ENCODE data around the gene ITGA2. TPM values are rescaled to one million over a fixed set of nuclear protein-coding genes. Genes with fewer than 3 reads are reported as not detected.

The ITGA2 gene
- total RNA-seq: 10 to 100 TPM; 17.6 to 37.0 TPM

GRCh38 chr5:52989025-52989780 lies at the start of gene ITGA2:
Gene ITGA2 (plus strand): TSS chr5:52989352. CDS start chr5:52989469, 117 bp downstream.
- H3K4me3 Mint-ChIP-seq: peak within 1 kb of the TSS; percentile 81
- H3K9me3 Mint-ChIP-seq (ENCODE audit: low read depth): no peaks in the 10 kb centered on the region
- H3K27me3 Mint-ChIP-seq: peaks cover 18% of the 10 kb centered on the region
- H3K36me3 Mint-ChIP-seq: peaks cover 29% of the 10 kb centered on the region
- peaks cover 58% of the 10 kb centered on the region for H3K4me1 Mint-ChIP-seq
- DNase-seq: peak; percentile 68
- peak within 1 kb of the TSS; percentile 67 for H3K27ac Mint-ChIP-seq
- ATAC-seq: peak; percentile 81
- CTCF ChIA-PET: interaction anchor here (0.7 to 4.0 kb wide), 11 partner anchors 26 to 202 kb away, joined by 3 to 28 read pairs (median 5); partner anchors contain the start of genes ITGA1 and PELO

- CTCF ChIA-PET: interaction anchor here (1.0 to 2.5 kb wide), 3 partner anchors 20 to 252 kb away, joined by 3 to 8 read pairs (median 6); partner anchors contain the start of gene MOCS2
- peak; percentile 48 for ATAC-seq
- no peaks in the 10 kb centered on the region for H3K27me3 Mint-ChIP-seq
- no peaks in the 10 kb centered on the region for H3K36me3 Mint-ChIP-seq
- H3K4me3 Mint-ChIP-seq: no peak overlapping the region
- peaks cover 20% of the 10 kb centered on the region for H3K4me1 Mint-ChIP-seq
- no peak for DNase-seq
- H3K27ac Mint-ChIP-seq: no peak overlapping the region
- no peaks in the 10 kb centered on the region for H3K9me3 Mint-ChIP-seq (ENCODE audit: low read depth)
Observed at GRCh38 chr5:52943285-52943684, 45.9 kb upstream of the ITGA2 start.

GRCh38 chr5:52943808-52944207 lies 45.3 kb upstream of the ITGA2 start:
- no peak overlapping the region for H3K4me3 Mint-ChIP-seq

GRCh38 chr5:52945040-52945439 lies 44.1 kb upstream of the ITGA2 start:
- no peaks in the 10 kb centered on the region for H3K27me3 Mint-ChIP-seq
- no peaks in the 10 kb centered on the region for H3K36me3 Mint-ChIP-seq
- CTCF ChIA-PET: interaction anchor here (0.8 to 2.5 kb wide), 6 partner anchors 8 to 164 kb away, joined by 3 to 16 read pairs (median 4); partner anchors contain the start of gene MOCS2
- H3K27ac Mint-ChIP-seq: peak overlapping the region; percentile 67
- peaks cover 31% of the 10 kb centered on the region for H3K4me1 Mint-ChIP-seq
- H3K9me3 Mint-ChIP-seq (ENCODE audit: low read depth): no peaks in the 10 kb centered on the region
- H3K4me3 Mint-ChIP-seq: peak overlapping the region; percentile 67
- no peak for ATAC-seq
- DNase-seq: no peak

More at GRCh38 chr5:52943808-52944207, 45.3 kb upstream of the ITGA2 start:
- Mint-ChIP-seq H3K27me3 (no peaks in the 10 kb centered on the region), H3K4me1 (peaks cover 25% of the 10 kb centered on the region), H3K9me3 (ENCODE audit: low read depth) (no peaks in the 10 kb centered on the region), H3K27ac (no peak overlapping the region), H3K36me3 (no peaks in the 10 kb centered on the region)
- CTCF ChIA-PET: interaction anchor here (1.0 to 2.5 kb wide), 5 partner anchors 20 to 253 kb away, joined by 3 to 16 read pairs (median 6); partner anchors contain the start of gene MOCS2
- ATAC-seq: no peak
- DNase-seq: no peak

- no peaks in the 10 kb centered on the region for H3K27me3 Mint-ChIP-seq
- peaks cover 35% of the 10 kb centered on the region for H3K4me1 Mint-ChIP-seq
- ATAC-seq (no peak), DNase-seq (no peak)
- CTCF ChIA-PET: interaction anchor here (1.3 to 5.0 kb wide), 8 partner anchors 77 to 162 kb away, joined by 3 to 79 read pairs (median 12); partner anchors contain the start of gene MOCS2
- no peaks in the 10 kb centered on the region for H3K9me3 Mint-ChIP-seq (ENCODE audit: low read depth)
- H3K36me3 Mint-ChIP-seq: no peaks in the 10 kb centered on the region
- H3K4me3 Mint-ChIP-seq: no peak overlapping the region
- no peak overlapping the region for H3K27ac Mint-ChIP-seq
Observed at GRCh38 chr5:52947208-52947607, 41.9 kb upstream of the ITGA2 start.

GRCh38 chr5:52947851-52948250 lies 41.3 kb upstream of the ITGA2 start:
- Mint-ChIP-seq H3K9me3 (ENCODE audit: low read depth) (no peaks in the 10 kb centered on the region), H3K36me3 (peaks cover 1% of the 10 kb centered on the region), H3K27ac (no peak overlapping the region), H3K4me3 (no peak overlapping the region), H3K4me1 (peaks cover 35% of the 10 kb centered on the region), H3K27me3 (no peaks in the 10 kb centered on the region)
- ATAC-seq (no peak), DNase-seq (no peak)
- CTCF ChIA-PET: interaction anchor here (0.6 to 5.0 kb wide), 28 partner anchors 10 to 343 kb away, joined by 3 to 79 read pairs (median 6); partner anchors contain the start of genes ITGA2 and MOCS2

GRCh38 chr5:52948418-52949076 lies 40.6 kb upstream of the ITGA2 start:
- CTCF ChIA-PET: interaction anchor here (0.6 to 5.0 kb wide), 39 partner anchors 8 to 342 kb away, joined by 3 to 79 read pairs (median 5); partner anchors contain the start of genes ITGA2 and MOCS2

GRCh38 chr5:52950686-52951085 lies 38.5 kb upstream of the ITGA2 start:
- DNase-seq: no peak
- CTCF ChIA-PET: interaction anchor here (1.2 to 5.0 kb wide), 7 partner anchors 32 to 159 kb away, joined by 3 to 79 read pairs (median 18); partner anchors contain the start of gene MOCS2

More at GRCh38 chr5:52948418-52949076, 40.6 kb upstream of the ITGA2 start:
- ATAC-seq: peak; percentile 99
- Mint-ChIP-seq H3K27ac (peak overlapping the region; percentile 74), H3K27me3 (no peaks in the 10 kb centered on the region), H3K9me3 (ENCODE audit: low read depth) (no peaks in the 10 kb centered on the region), H3K36me3 (peaks cover 1% of the 10 kb centered on the region), H3K4me1 (peaks cover 35% of the 10 kb centered on the region), H3K4me3 (no peak overlapping the region)
- DNase-seq: peak; percentile 84

GRCh38 chr5:52952483-52952882 lies 36.7 kb upstream of the ITGA2 start:
- peaks cover 18% of the 10 kb centered on the region for H3K4me1 Mint-ChIP-seq
- no peak for DNase-seq
- H3K9me3 Mint-ChIP-seq (ENCODE audit: low read depth): no peaks in the 10 kb centered on the region
- no peaks in the 10 kb centered on the region for H3K27me3 Mint-ChIP-seq
- CTCF ChIA-PET: interaction anchor here (1.0 to 2.3 kb wide), 2 partner anchors 84 to 166 kb away, joined by 3 to 6 read pairs; no protein-coding TSS in a partner anchor
- H3K27ac Mint-ChIP-seq: no peak overlapping the region
- ATAC-seq: no peak
- H3K36me3 Mint-ChIP-seq: peaks cover 1% of the 10 kb centered on the region
- no peak overlapping the region for H3K4me3 Mint-ChIP-seq

More at GRCh38 chr5:52950686-52951085, 38.5 kb upstream of the ITGA2 start:
- no peak overlapping the region for H3K27ac Mint-ChIP-seq
- H3K36me3 Mint-ChIP-seq: peaks cover 1% of the 10 kb centered on the region
- ATAC-seq: no peak
- H3K9me3 Mint-ChIP-seq (ENCODE audit: low read depth): no peaks in the 10 kb centered on the region
- no peaks in the 10 kb centered on the region for H3K27me3 Mint-ChIP-seq
- peaks cover 27% of the 10 kb centered on the region for H3K4me1 Mint-ChIP-seq
- no peak overlapping the region for H3K4me3 Mint-ChIP-seq

- no peaks in the 10 kb centered on the region for H3K4me1 Mint-ChIP-seq
- DNase-seq (no peak), ATAC-seq (no peak)
- H3K27ac Mint-ChIP-seq: no peak overlapping the region
- peaks cover 1% of the 10 kb centered on the region for H3K36me3 Mint-ChIP-seq
- CTCF ChIA-PET: no interaction called here
- H3K27me3 Mint-ChIP-seq: peaks cover 4% of the 10 kb centered on the region
- H3K4me3 Mint-ChIP-seq: no peak overlapping the region
- H3K9me3 Mint-ChIP-seq (ENCODE audit: low read depth): no peaks in the 10 kb centered on the region
Observed at GRCh38 chr5:52956014-52956413, 33.1 kb upstream of the ITGA2 start.

- DNase-seq (no peak), ATAC-seq (no peak)
- Mint-ChIP-seq H3K36me3 (peaks cover 3% of the 10 kb centered on the region), H3K9me3 (ENCODE audit: low read depth) (no peaks in the 10 kb centered on the region), H3K27me3 (peaks cover 6% of the 10 kb centered on the region), H3K4me1 (no peaks in the 10 kb centered on the region), H3K4me3 (no peak overlapping the region), H3K27ac (no peak overlapping the region)
- CTCF ChIA-PET: no interaction called here
Observed at GRCh38 chr5:52956915-52957747, 32.0 kb upstream of the ITGA2 start.

- no peak for ATAC-seq
- CTCF ChIA-PET: interaction anchor here (1.3 to 1.9 kb wide), 2 partner anchors 13 to 113 kb away, joined by 3 to 6 read pairs; no protein-coding TSS in a partner anchor
- H3K27me3 Mint-ChIP-seq: peaks cover 6% of the 10 kb centered on the region
- H3K9me3 Mint-ChIP-seq (ENCODE audit: low read depth): no peaks in the 10 kb centered on the region
- DNase-seq: no peak
- no peaks in the 10 kb centered on the region for H3K4me1 Mint-ChIP-seq
- H3K4me3 Mint-ChIP-seq: no peak overlapping the region
- no peak overlapping the region for H3K27ac Mint-ChIP-seq
- H3K36me3 Mint-ChIP-seq: peaks cover 2% of the 10 kb centered on the region
Observed at GRCh38 chr5:52961274-52961681, 27.9 kb upstream of the ITGA2 start.
